T-helper 1 cell treated with Interleukin-12 subunit alpha and Interleukin-12 subunit beta and Interleukin-4 antibody, amounts not matched to agents 30 μg/mL and 1 μg/mL, for 36 hours (primary cell): ENCODE data around the gene F7.
"Not testable (repeated sequence)": the region's sequence is repeated elsewhere in the genome, so short reads cannot be mapped to it uniquely, and the experiment has no call there.

Experiments
- H3K27ac Mint-ChIP-seq: one replicate; pipeline ENCODE4 v1.8.0; 2021; ENCODE audit warnings: mild to moderate bottlenecking, mixed read lengths
- H3K27me3 Mint-ChIP-seq: one replicate; pipeline ENCODE4 v1.8.0; 2021; ENCODE audit warnings: low read depth, mixed read lengths
- H3K36me3 Mint-ChIP-seq: one replicate; pipeline ENCODE4 v1.8.0; 2021; ENCODE audit warnings: low read depth, mixed read lengths
- H3K4me1 Mint-ChIP-seq: one replicate; pipeline ENCODE4 v1.8.0; 2021; ENCODE audit warnings: low read depth, mixed read lengths
- H3K4me3 Mint-ChIP-seq: one replicate; pipeline ENCODE4 v1.8.0; 2021; ENCODE audit warnings: mild to moderate bottlenecking, moderate library complexity, mixed read lengths
- H3K9me3 Mint-ChIP-seq: one replicate; pipeline ENCODE4 v1.8.0; 2021; ENCODE audit warnings: mixed read lengths

Gene F7

DNA sequence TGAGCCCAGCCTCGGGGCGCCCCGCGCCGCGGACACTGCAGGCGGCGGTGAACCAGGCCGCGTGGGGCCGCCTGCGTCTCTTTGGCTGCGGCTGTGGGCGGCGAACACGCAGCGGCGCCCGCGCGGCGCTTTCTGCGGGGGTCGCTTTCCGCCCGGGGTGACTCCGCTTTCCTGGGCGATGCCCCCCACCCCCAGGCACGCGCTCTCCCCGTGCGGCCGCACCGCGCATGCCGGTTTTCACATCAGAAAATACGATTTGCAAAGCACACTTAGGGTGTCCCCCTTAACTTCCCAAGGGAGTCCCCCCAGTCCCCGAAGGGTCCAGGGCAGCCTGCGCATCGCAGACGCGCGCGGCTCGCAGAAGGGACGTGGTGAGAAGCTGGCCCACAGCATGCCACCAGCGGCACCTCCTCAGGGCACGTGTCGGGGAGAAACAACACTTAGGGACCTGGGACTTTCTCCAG lies 5.3 kb downstream of the F7 start:
- no peaks in the 10 kb centered on the region for H3K9me3 Mint-ChIP-seq
- H3K4me3 Mint-ChIP-seq: no peak overlapping the region
- H3K27ac Mint-ChIP-seq: no peak overlapping the region
- H3K27me3 Mint-ChIP-seq: peaks cover 11% of the 10 kb centered on the region
- no peaks in the 10 kb centered on the region for H3K4me1 Mint-ChIP-seq
- no peaks in the 10 kb centered on the region for H3K36me3 Mint-ChIP-seq

- not testable (repeated sequence) for H3K27ac Mint-ChIP-seq, H3K36me3 Mint-ChIP-seq, H3K4me1 Mint-ChIP-seq, H3K4me3 Mint-ChIP-seq, H3K9me3 Mint-ChIP-seq
- peaks cover 11% of the 10 kb centered on the region for H3K27me3 Mint-ChIP-seq
Measured at GRCh38 chr13:113111821-113112220, 6.2 kb downstream of the F7 start.

GRCh38 chr13:113112475-113112874 lies 6.9 kb downstream of the F7 start:
- H3K27ac Mint-ChIP-seq, H3K4me3 Mint-ChIP-seq, H3K36me3 Mint-ChIP-seq, H3K9me3 Mint-ChIP-seq, H3K4me1 Mint-ChIP-seq: not testable (repeated sequence)
- H3K27me3 Mint-ChIP-seq: peaks cover 11% of the 10 kb centered on the region

DNA sequence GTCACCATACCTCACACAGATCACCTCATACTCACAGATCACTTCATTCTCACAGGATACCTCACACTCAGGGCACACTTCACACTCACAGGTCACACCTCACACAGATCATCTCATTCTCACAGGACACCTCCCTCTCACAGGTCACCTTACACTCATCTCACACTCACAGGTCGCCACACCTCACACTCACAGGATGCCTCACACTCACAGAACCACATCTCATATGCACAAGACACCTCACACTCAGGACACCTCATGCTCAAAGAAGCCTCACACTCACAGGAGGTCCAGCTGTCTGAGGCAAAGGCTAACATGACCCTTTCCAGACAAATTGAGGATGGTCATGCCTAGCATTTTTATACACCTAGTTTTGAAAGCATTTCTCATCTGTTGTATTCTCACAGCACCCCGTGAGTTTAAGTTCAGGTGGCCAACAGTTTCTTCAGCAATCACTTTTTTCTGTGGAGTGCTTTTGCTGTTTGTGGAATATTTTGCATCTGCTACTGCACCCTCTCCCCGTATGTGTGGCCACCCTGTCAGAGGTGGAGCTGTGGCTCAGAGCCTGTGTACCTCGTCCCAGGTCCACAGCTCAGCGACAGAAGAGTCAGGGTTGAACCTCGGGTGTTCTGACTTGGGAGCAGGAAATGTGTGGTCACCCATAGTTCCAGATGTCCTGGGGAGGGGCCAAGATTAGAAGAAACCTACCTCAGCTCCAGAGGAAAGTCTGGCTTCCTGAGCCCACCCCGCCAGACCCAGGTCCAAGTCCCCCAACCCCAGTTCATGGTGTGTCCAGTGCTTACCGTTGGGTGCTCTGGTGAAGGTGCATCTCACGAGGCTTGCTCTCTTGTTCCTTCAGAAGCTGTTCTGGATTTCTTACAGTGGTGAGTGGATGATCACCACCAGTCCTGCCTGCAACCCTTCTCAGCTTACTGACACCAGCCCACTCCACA lies 7.6 kb downstream of the F7 start:
- Mint-ChIP-seq H3K36me3 (no peaks in the 10 kb centered on the region), H3K4me1 (no peaks in the 10 kb centered on the region), H3K27ac (no peak overlapping the region), H3K9me3 (no peaks in the 10 kb centered on the region), H3K4me3 (no peak overlapping the region), H3K27me3 (peaks cover 11% of the 10 kb centered on the region)

- no peaks in the 10 kb centered on the region for H3K4me1 Mint-ChIP-seq
- no peaks in the 10 kb centered on the region for H3K9me3 Mint-ChIP-seq
- peaks cover 11% of the 10 kb centered on the region for H3K27me3 Mint-ChIP-seq
- H3K4me3 Mint-ChIP-seq: no peak overlapping the region
- no peak overlapping the region for H3K27ac Mint-ChIP-seq
- no peaks in the 10 kb centered on the region for H3K36me3 Mint-ChIP-seq
Measured at GRCh38 chr13:113113846-113114271, 8.3 kb downstream of the F7 start.

DNA sequence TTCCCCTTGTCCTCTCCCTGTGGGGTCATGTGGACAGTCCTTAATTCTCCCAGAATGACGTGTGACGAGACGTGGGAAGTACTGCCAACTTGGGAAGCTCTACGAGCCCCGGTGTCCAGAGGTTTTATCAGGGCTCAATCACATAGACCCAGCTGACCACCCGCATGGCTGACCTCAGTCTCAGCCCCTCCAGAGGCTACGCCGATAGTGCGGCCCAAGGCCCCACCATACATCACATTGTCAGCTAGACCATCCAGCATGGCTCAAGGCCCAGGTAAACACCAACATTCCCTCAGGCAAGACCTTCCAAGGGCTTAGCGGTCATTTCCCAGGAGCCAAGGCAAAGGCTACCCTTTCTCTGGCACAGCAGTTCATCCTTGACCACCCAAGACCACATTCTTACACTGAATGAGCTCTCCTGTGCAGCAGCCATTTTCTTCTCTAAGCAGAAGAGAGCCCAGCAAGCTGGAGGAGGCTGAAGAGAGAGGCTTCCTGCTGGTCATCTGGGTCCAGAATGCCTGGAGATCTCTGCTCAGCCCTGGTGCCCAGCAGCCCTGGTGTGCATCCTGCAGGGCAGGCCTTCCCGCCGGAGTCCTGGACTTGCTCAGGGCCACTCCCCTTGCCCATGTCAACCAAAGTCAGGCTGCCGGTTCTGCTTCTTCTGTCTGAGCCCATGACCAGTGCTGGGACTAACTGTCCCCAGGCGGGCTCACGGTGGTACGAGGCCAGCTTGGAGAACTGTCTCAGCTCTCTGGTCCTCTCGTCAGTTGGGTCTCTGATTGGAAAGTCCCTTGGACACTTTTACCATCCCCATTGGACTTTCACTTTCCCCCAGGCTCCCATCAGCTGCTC lies 9.1 kb downstream of the F7 start:
- H3K27ac Mint-ChIP-seq: no peak overlapping the region
- no peaks in the 10 kb centered on the region for H3K36me3 Mint-ChIP-seq
- no peaks in the 10 kb centered on the region for H3K9me3 Mint-ChIP-seq
- no peak overlapping the region for H3K4me3 Mint-ChIP-seq
- peaks cover 6% of the 10 kb centered on the region for H3K27me3 Mint-ChIP-seq
- H3K4me1 Mint-ChIP-seq: no peaks in the 10 kb centered on the region

GRCh38 chr13:113115363-113116205 lies 10.0 kb downstream of the F7 start:
- Mint-ChIP-seq H3K9me3 (no peaks in the 10 kb centered on the region), H3K36me3 (no peaks in the 10 kb centered on the region), H3K4me1 (no peaks in the 10 kb centered on the region), H3K27me3 (peaks cover 6% of the 10 kb centered on the region), H3K4me3 (no peak overlapping the region), H3K27ac (no peak overlapping the region)

DNA sequence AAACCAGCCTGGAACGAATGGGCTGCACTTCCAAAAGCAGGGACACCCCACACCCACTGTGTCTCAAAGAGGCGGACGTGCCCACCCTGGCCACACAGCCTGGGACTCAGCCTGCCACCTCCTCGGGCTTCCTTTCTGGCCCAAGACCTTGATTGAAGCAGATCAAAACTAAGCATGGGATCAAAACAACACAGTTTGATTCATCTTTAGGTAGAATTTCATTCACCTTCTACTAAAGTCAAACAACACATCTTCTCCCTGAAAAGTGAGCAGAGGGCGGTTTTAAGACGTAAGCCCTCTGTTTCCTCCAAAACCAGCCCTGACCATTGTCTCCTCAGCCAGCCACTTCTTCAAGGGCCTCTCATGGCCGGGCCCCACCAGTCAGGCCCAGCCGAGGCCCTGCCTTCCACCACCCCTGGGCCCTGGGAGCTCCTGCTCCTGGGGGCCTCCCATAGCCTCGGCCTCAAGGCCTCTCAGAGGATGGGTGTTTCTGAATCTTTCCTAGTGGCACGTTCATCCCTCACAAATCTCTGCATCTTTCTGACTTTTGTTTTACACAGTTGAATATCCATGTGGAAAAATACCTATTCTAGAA lies 10.7 kb downstream of the F7 start:
- Mint-ChIP-seq H3K27ac (no peak overlapping the region), H3K36me3 (no peaks in the 10 kb centered on the region), H3K9me3 (no peaks in the 10 kb centered on the region)

GRCh38 chr13:113116871-113117271 lies 11.3 kb downstream of the F7 start:
- Mint-ChIP-seq H3K27me3 (peaks cover 6% of the 10 kb centered on the region), H3K4me1 (no peaks in the 10 kb centered on the region), H3K27ac (no peak overlapping the region), H3K4me3 (no peak overlapping the region), H3K9me3 (no peaks in the 10 kb centered on the region), H3K36me3 (no peaks in the 10 kb centered on the region)

More for the DNA sequence above, 10.7 kb downstream of the F7 start:
- H3K27me3 Mint-ChIP-seq: peaks cover 6% of the 10 kb centered on the region
- no peaks in the 10 kb centered on the region for H3K4me1 Mint-ChIP-seq
- no peak overlapping the region for H3K4me3 Mint-ChIP-seq

- Mint-ChIP-seq H3K36me3 (no peaks in the 10 kb centered on the region), H3K27me3 (peaks cover 6% of the 10 kb centered on the region), H3K9me3 (no peaks in the 10 kb centered on the region), H3K4me1 (no peaks in the 10 kb centered on the region), H3K4me3 (no peak overlapping the region), H3K27ac (no peak overlapping the region)
Measured at GRCh38 chr13:113117335-113117872, 11.8 kb downstream of the F7 start.

- Mint-ChIP-seq H3K36me3 (no peaks in the 10 kb centered on the region), H3K27ac (no peak overlapping the region), H3K4me3 (no peak overlapping the region), H3K9me3 (no peaks in the 10 kb centered on the region), H3K27me3 (peaks cover 6% of the 10 kb centered on the region), H3K4me1 (no peaks in the 10 kb centered on the region)
Measured at GRCh38 chr13:113117911-113118260, 12.3 kb downstream of the F7 start.

DNA sequence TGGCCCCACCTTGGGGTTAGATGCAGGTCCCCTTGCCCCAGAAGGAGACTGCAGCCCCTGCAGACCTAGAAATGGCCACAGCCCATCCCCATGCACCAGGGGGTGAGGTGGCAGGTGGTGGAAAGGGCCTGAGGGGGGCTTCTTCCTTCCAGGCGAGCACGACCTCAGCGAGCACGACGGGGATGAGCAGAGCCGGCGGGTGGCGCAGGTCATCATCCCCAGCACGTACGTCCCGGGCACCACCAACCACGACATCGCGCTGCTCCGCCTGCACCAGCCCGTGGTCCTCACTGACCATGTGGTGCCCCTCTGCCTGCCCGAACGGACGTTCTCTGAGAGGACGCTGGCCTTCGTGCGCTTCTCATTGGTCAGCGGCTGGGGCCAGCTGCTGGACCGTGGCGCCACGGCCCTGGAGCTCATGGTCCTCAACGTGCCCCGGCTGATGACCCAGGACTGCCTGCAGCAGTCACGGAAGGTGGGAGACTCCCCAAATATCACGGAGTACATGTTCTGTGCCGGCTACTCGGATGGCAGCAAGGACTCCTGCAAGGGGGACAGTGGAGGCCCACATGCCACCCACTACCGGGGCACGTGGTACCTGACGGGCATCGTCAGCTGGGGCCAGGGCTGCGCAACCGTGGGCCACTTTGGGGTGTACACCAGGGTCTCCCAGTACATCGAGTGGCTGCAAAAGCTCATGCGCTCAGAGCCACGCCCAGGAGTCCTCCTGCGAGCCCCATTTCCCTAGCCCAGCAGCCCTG lies 12.8 kb downstream of the F7 start:
- Mint-ChIP-seq H3K36me3 (no peaks in the 10 kb centered on the region), H3K4me1 (no peaks in the 10 kb centered on the region), H3K27ac (no peak overlapping the region), H3K9me3 (no peaks in the 10 kb centered on the region), H3K27me3 (peaks cover 6% of the 10 kb centered on the region), H3K4me3 (no peak overlapping the region)

DNA sequence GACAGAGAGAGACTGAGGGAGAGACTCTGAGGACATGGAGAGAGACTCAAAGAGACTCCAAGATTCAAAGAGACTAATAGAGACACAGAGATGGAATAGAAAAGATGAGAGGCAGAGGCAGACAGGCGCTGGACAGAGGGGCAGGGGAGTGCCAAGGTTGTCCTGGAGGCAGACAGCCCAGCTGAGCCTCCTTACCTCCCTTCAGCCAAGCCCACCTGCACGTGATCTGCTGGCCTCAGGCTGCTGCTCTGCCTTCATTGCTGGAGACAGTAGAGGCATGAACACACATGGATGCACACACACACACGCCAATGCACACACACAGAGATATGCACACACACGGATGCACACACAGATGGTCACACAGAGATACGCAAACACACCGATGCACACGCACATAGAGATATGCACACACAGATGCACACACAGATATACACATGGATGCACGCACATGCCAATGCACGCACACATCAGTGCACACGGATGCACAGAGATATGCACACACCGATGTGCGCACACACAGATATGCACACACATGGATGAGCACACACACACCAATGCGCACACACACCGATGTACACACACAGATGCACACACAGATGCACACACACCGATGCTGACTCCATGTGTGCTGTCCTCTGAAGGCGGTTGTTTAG lies 13.7 kb downstream of the F7 start:
- Mint-ChIP-seq H3K27ac (no peak overlapping the region), H3K9me3 (no peaks in the 10 kb centered on the region), H3K36me3 (no peaks in the 10 kb centered on the region)

More for the DNA sequence above, 13.7 kb downstream of the F7 start:
- H3K4me3 Mint-ChIP-seq: no peak overlapping the region
- no peaks in the 10 kb centered on the region for H3K4me1 Mint-ChIP-seq
- peaks cover 3% of the 10 kb centered on the region for H3K27me3 Mint-ChIP-seq
